WERI-Rb-1 (cell line): ENCODE results near the gene PLCD4.
A peak's percentile ranks its signal among the peaks of the same experiment; 100 is the strongest.

Source experiments
- DNase-seq: peaks from one replicate; pipeline ENCODE4 v3.0.0-alpha.2; 2020
- H3K27ac ChIP-seq: fragments of 250-450 bp; sonication (Bioruptor Pico); 2 replicates; pipeline ENCODE4 v1.5.1; 2020; ENCODE audit warnings: mild to moderate bottlenecking, moderate library complexity
- H3K27me3 ChIP-seq: fragments of 250-450 bp; sonication (Bioruptor Pico); 2 replicates; pipeline ENCODE4 v1.5.1; 2021; ENCODE audit warnings: mild to moderate bottlenecking, low read depth, moderate library complexity; ENCODE audit not compliant: insufficient read depth, severe bottlenecking
- H3K36me3 ChIP-seq: fragments of 250-450 bp; sonication (Bioruptor Pico); 2 replicates; pipeline ENCODE4 v1.5.1; 2020; ENCODE audit warnings: mild to moderate bottlenecking, moderate library complexity
- H3K4me3 ChIP-seq: 2 replicates; pipeline ENCODE4 v1.5.1; 2011; ENCODE audit warnings: low read depth, mild to moderate bottlenecking, control low read depth, low read length
- H3K9me3 ChIP-seq: fragments of 250-450 bp; sonication (Bioruptor Pico); 2 replicates; pipeline ENCODE4 v1.5.1; 2021; ENCODE audit warnings: mild to moderate bottlenecking, moderate library complexity; ENCODE audit not compliant: severe bottlenecking
- CTCF ChIP-seq: IDR thresholded peaks from 2 replicates; pipeline ENCODE4 v1.5.1; 2011; ENCODE audit warnings: low read depth, mild to moderate bottlenecking, control low read depth, inconsistent platforms, low read length

PLCD4 gene

GRCh38 chr2:218568190-218569037 lies 39.3 kb upstream of the PLCD4 start, which contains the start of the genes CNOT9 and USP37:
TSS of gene CNOT9 (plus strand) at chr2:218568839. CDS start at chr2:218568955, 116 bp downstream.
TSS of gene USP37 (minus strand) at chr2:218568351. CDS start at chr2:218558653, 9,698 bp downstream.
- no peak for TF ChIP-seq CTCF
- peak; percentile 99 for DNase-seq
- Histone ChIP-seq H3K9me3 (no peaks in the 10 kb centered on the region), H3K27me3 (no peaks in the 10 kb centered on the region), H3K36me3 (peaks cover 67% of the 10 kb centered on the region), H3K4me3 (peak within 1 kb of the TSS; percentile 95), H3K27ac (peak within 1 kb of the TSS; percentile 98)

- TF ChIP-seq CTCF = no peak
- Histone ChIP-seq H3K27me3 (no peaks in the 10 kb centered on the region), H3K27ac (peak overlapping the region; percentile 98), H3K9me3 (no peaks in the 10 kb centered on the region), H3K36me3 (peaks cover 67% of the 10 kb centered on the region), H3K4me3 (peak overlapping the region; percentile 95)
- no peak for DNase-seq
Measured at GRCh38 chr2:218569038-218569431, 38.7 kb upstream of the PLCD4 start.

GRCh38 chr2:218569661-218570500 lies 37.8 kb upstream of the PLCD4 start:
- no peaks in the 10 kb centered on the region for H3K9me3 ChIP-seq
- no peak for DNase-seq
- peak overlapping the region; percentile 95 for H3K4me3 ChIP-seq
- TF ChIP-seq CTCF = no peak
- no peaks in the 10 kb centered on the region for H3K27me3 ChIP-seq
- peak overlapping the region; percentile 98 for H3K27ac ChIP-seq
- H3K36me3 ChIP-seq = peaks cover 65% of the 10 kb centered on the region

GRCh38 chr2:218570850-218571249 lies 36.8 kb upstream of the PLCD4 start:
- no peak for TF ChIP-seq CTCF
- H3K36me3 ChIP-seq = peaks cover 62% of the 10 kb centered on the region
- no peaks in the 10 kb centered on the region for H3K27me3 ChIP-seq
- DNase-seq = no peak
- H3K27ac ChIP-seq = no peak overlapping the region
- H3K9me3 ChIP-seq = no peaks in the 10 kb centered on the region
- H3K4me3 ChIP-seq = no peak overlapping the region

- Histone ChIP-seq H3K27ac (no peak overlapping the region), H3K27me3 (no peaks in the 10 kb centered on the region), H3K36me3 (peaks cover 63% of the 10 kb centered on the region), H3K9me3 (no peaks in the 10 kb centered on the region), H3K4me3 (no peak overlapping the region)
- DNase-seq = no peak
- TF ChIP-seq CTCF = no peak
Measured at GRCh38 chr2:218576854-218577253, 30.8 kb upstream of the PLCD4 start.
